Subcutaneous adipose tissue (tissue), 4 donors: ENCODE data around the gene SLIT1. TPM values are rescaled to one million over a fixed set of nuclear protein-coding genes. Genes with fewer than 3 reads are reported as not detected.

Experiments
- total RNA-seq, 4 donors: library from RNA; depleted of rRNA; stranded (reverse); fragments of >200 nt; gene quantifications; one replicate each; pipeline ENCODE4 v1.1.0, GENCODE V29; 2016
- TF ChIP-seq, protein P1 (sequence below): fragments of 450-650 bp; IDR thresholded peaks from one replicate; pipeline ENCODE4 v1.5.1; 2016; ENCODE audit warnings: low read depth, mild to moderate bottlenecking, control low read depth, antibody characterized with exemption, moderate library complexity

The SLIT1 gene
- total RNA-seq, 4 donors from 2014 or later: 0.19 to 0.44 (median 0.33) TPM; not detected in 1

- TF ChIP-seq, protein P1, sequence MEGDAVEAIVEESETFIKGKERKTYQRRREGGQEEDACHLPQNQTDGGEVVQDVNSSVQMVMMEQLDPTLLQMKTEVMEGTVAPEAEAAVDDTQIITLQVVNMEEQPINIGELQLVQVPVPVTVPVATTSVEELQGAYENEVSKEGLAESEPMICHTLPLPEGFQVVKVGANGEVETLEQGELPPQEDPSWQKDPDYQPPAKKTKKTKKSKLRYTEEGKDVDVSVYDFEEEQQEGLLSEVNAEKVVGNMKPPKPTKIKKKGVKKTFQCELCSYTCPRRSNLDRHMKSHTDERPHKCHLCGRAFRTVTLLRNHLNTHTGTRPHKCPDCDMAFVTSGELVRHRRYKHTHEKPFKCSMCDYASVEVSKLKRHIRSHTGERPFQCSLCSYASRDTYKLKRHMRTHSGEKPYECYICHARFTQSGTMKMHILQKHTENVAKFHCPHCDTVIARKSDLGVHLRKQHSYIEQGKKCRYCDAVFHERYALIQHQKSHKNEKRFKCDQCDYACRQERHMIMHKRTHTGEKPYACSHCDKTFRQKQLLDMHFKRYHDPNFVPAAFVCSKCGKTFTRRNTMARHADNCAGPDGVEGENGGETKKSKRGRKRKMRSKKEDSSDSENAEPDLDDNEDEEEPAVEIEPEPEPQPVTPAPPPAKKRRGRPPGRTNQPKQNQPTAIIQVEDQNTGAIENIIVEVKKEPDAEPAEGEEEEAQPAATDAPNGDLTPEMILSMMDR: no peak
These were observed 14.8 kb downstream of the SLIT1 start for GRCh38 chr10:97171001-97171400.

DNA sequence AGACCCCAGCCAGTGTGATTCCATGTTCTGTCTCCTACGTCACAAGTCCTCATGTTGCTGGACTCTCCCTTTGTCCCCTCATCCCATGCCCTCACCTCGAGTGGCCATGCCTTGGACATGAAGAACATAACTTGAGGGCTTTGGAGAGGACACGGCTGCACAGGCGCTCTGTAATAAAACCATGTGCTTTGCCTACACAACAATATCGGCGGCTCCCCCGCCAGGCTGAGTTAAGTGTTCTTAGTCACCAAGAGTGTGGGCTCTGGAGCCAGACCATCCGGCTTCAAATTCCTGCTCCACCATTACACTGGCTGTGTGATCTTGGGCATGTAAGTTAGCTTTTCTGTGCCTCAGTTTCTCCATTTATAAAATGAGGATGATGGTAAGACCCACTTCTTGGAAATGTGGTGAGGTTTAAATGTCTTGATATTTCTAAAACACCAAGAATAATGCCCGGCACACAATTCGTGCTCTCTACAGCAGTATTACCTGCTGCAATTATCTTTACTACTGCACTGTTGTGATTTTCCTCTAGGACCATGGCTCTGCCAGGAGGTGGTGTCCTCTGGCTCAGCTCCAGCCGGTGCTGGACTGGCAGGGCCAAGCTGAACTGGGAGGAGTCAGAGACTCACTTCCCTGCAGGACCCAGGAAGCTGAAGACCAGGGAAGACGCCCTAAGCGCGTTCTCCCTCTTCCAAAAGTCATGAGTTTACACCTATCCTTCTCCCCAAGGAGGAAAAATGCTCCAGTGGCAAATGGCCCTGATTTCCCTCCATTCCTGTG lies 15.7 kb downstream of the SLIT1 start:
- TF ChIP-seq, protein P1: no peak

DNA sequence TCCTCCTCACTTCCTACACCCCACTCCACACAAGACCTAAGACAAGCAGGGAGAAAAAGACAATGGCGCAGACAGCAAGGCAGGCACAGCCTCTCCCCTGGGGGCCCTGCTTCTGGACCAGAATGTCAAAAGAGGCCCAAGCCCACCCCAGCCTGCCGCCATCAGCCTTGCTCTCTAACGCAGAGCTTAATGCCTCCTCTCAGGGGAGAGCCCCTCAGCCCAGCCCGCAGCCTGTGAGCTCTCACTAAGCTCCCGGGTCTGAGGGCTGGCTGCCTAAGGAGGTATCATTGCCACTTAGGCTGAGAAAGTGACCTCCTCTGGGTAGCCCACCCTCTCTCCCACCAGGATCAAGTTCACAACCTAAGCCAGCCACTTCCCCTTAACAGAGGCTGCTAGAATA lies 16.7 kb downstream of the SLIT1 start:
- TF ChIP-seq, protein P1: no peak

DNA sequence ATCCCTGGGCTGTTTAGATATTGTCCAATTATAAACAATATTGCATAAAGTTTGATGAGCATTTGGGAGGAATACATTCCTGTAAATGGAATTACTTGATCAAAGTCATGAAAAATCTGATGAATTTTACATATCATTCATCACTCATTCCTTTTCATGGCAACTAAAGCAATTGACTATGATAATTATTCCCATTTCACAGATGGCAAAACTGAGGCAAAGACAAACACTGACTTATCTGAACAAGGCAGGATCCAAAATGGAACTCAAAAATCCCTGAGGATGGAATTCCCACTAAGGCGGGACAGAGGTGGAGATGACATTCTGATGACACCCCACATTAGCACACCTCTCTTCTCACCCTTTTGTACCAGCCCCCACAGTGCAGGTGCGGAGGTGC lies 17.1 kb downstream of the SLIT1 start:
- TF ChIP-seq, protein P1: no peak

DNA sequence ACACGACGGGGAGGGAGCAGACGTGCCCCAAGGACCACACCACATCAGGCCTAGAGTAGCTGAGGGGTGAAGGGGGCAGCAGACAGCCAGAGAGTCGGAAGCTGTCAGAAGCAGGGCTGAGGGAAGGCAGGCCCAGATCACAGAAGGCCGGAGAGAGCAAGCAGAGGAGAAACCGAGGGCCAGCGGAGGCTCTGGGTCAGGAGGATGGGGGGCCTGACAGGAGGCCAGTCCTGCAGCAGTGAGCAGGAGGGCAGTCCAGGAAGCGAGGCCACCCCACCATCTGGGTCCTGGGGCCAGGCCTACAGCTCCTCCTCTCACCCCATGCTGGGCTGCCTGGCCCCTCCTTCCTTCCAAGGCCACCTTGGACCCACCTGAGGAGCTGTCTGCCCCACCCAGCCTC lies 20.3 kb downstream of the SLIT1 start:
- TF ChIP-seq, protein P1: no peak

- TF ChIP-seq, protein P1: no peak
These were observed 21.8 kb downstream of the SLIT1 start for GRCh38 chr10:97163781-97164501.

DNA sequence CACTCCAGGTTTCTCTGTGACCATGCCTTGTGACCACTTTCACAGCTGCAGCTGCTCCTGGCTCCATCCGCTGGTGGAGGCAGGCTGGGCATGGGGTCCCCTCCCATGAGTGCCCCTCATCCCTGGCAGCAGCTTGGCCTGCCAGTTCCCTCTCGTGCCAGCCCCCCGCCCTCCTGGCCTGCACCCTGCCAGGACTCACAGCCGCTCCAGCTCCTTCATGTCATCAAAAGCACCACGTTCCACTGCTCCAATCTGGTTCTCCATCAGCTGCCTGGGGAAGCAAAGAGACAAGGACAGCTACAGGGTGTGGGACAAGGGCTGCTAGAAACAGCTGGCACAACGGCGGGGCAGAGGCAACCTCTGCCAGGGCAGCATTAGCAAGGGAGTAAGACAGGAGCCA lies 22.6 kb downstream of the SLIT1 start:
- TF ChIP-seq, protein P1: no peak
